AG20443 (cell line): Measurements from ENCODE around the gene DENND11.
"Not testable (repeated sequence)": the region's sequence is repeated elsewhere in the genome, so short reads cannot be mapped to it uniquely, and the experiment has no call there.

Source experiments
- DNase-seq: peaks from one replicate; pipeline ENCODE4 v3.0.0; 2012; ENCODE audit warnings: low spot score, mixed read lengths

Gene DENND11

GRCh38 chr7:141706239-141707064 is 4.5 kb upstream of the DENND11 start:
- DNase-seq = no peak

DNA sequence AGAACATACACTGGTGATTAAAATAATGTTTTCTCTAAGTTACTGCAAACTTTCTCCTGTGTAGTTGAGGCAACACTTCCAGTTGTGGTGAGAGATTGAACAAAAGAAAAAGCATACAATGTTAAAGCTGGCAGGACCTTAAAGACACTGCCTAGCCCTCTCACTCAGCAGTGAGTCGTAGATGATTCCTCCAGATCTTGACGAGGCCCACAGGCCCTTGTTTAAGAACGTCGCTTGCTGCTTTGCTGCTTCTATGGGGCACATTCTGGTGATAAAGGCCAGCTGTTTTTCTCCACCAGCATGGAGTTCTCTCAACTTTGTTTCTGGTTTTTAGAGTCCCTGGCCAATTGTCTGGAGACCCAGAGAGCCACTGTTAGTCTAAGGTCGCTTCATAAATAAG is 2.8 kb upstream of the DENND11 start:
- DNase-seq = peak; percentile 15

DNA sequence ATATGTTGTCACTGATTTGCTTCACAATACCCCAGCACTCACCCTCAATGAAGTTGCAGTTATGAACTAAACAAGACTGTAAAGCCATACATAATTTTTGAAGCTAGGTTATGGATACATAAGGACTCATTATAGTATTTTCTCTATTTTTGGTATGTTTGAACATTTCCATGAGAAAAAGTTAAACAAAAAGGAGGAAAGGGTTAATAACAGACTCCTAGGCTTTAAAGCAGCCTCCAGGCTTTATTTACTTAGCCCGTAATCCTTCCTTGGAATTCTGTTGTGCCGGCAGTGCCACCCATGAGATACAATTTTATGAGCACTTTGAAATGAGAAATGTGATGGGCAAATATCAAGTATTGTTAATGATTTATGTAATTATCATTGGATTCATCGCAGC is 2.1 kb upstream of the DENND11 start:
- DNase-seq = no peak

DNA sequence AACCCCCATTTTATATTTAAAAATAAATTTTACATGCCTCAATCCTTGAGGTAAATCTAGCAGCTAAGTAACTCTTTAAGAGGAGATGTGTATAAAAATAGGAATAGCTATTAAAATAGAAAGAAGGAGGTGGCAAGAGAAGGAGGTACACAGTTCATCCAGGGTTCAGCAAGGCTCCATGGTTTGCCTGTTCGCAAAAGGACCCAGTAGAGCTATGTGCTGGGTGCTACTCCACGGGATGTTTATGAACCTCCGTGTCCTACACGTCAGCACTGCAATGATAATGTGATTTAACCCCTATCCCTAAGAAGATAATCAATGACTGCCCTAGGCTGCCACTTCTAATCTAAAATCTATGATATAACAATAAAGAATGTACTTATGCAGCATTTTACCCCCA is 926 bp upstream of the DENND11 start:
- no peak for DNase-seq

- DNase-seq = peak; percentile 67
These were observed 398 bp downstream of the DENND11 start for GRCh38 chr7:141701489-141702046.

DNA sequence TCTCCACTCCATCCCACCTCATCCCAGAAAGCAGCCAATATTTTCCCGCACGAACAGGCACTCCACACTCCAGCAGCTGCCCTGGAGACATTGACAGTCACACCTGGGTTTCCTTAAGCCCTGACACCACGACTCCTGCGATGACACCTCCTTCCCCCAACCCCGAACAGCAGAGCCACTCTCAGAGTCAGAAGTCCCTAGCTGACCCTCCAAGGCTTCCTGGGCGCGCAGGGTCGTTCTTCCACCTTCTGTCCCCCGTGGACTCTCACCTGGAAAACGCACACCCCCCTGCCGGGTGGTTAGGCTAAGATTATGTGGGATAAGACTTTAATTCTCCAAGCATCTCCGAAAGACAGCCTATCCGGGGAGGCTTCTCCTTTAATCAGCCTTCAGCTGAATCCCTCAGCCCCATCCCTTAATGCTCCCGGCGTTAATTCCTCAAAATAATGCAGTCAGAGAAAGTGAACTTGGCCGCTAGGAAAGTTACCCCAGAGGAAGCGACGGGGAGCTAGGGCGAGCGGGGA is 1.1 kb downstream of the DENND11 start:
- DNase-seq = peak; percentile 35

DNA sequence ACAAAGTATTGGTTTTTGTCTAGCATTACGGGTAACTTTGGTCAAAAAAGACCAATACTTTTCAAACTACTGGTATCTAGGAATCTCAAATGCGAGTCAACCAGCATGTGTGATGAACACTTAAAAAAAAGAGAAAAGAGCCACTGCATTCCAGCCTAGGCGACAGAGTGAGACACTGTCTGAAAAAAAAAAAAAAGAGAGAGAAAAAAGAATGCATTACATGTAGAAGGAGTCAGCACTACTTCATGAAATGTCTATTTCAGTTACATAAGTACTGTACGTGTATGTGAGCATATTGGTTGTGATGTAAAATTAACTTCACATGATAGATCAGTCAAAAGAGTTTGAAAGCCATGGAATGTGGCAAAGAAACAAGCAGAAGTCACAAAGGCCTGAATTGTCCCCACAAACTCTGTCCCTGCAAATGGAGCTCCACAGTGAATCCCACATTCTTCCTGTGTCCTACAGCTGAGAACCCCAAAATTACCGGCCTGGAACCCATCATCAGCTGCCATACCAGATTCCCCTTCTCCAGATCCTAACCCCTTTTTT is 1.6 kb downstream of the DENND11 start:
- DNase-seq = no peak

DNA sequence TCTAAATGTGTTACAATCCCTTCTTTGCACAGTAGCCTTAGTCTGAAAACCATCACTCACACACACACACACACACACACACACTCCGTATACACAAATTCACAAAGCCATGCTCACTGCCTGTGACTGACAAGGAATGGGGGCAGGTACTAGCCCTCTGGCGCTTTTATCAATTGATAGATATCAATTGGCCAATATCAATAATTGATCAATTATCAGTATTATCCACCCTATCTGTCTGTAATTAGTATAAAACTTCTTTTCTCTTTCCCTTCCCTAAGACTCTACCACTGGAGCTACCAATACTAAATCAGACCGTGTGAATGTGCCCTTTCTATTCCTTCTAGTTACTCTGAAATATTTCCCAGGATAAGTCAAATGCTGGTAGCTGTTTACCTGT is 2.1 kb downstream of the DENND11 start:
- no peak for DNase-seq

DNA sequence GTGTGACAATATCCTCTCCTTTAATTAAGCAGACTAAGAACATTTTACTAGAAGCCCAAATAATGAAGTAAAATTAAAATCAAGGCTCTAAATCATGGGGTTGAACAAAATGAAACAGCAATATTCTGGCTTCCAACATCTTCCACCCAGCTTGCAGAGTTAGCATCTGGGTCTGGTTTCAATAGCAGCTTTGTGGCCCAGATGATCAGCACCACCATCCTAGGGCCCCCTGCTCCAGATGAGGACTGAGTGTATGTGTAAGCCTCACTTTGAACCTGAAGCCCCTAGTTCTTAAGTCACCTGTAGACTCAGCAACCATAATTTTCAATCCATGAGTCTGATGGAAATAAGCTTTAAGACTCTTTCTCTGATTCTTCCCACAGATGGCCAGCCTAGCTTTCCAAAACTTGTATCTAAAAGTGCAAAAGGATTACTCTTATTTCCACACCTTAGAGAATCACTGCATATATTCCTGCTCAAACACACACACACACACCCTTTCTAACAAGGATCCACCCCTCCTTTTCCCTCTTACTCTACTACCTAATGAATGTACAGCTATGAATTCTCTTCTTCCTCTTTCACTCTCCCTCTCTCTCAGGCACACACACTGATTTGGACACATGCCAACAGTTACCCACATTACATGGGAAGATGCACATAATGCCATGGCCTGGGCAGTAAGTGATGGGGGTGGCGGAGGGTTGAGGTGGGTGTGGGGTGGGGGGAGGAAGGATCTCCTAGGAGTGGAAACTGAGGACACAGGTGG is 3.5 kb downstream of the DENND11 start:
- no peak for DNase-seq

DNA sequence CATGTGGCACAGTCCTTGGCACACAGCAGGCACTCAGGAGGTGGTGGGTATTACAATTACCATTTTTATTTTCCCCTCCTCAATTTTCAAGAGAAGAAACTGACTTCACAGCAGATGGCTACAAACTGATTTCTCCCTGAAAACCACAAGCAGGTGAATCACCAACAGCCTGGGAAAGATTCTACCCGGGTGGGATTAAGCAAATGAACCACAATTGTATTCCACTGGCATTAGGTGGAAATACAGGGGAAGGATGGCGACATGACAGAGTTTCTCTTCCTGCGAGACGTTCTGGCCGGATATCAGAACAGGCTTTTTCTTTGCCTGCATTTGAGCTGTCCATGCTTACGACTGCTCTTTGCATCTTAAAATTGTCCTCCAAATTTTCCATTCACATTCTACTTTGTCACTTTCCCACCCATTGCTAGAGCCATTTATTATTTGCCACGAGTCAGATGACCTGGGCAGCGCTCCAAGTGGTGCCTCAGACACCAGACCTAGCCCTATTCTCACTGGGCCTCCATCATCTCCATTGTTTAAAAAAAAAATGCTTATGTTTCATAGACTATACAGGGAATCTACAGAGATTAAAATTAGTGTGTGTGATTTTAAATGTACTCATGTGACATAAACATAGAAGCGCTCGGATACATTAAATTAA is 4.6 kb downstream of the DENND11 start:
- DNase-seq = no peak

- no peak for DNase-seq
These were observed 5.6 kb downstream of the DENND11 start for GRCh38 chr7:141696348-141696747.

- no peak for DNase-seq
These were observed 6.1 kb downstream of the DENND11 start for GRCh38 chr7:141695803-141696289.

- no peak for DNase-seq
These were observed 8.9 kb downstream of the DENND11 start for GRCh38 chr7:141693082-141693481.

DNA sequence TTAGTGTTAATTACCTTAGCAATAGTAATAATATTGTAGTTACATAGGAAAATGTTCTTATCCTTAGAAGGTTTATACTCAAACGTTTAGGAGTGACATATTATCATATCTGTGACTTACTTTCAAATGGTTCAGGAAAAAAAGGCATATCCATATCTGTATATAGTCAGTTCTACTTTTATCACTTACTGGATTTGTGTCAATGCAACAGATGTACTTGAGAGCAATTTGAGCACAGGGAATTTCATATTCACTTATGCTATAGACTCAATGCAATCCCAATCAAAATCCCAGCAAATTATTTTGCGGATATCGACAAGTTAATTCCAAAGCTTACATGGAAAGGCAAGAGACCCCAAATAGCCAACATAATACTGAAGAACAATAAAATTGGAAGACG is 10.0 kb downstream of the DENND11 start:
- DNase-seq = no peak

- no peak for DNase-seq
These were observed 10.4 kb downstream of the DENND11 start for GRCh38 chr7:141691540-141691939.

DNA sequence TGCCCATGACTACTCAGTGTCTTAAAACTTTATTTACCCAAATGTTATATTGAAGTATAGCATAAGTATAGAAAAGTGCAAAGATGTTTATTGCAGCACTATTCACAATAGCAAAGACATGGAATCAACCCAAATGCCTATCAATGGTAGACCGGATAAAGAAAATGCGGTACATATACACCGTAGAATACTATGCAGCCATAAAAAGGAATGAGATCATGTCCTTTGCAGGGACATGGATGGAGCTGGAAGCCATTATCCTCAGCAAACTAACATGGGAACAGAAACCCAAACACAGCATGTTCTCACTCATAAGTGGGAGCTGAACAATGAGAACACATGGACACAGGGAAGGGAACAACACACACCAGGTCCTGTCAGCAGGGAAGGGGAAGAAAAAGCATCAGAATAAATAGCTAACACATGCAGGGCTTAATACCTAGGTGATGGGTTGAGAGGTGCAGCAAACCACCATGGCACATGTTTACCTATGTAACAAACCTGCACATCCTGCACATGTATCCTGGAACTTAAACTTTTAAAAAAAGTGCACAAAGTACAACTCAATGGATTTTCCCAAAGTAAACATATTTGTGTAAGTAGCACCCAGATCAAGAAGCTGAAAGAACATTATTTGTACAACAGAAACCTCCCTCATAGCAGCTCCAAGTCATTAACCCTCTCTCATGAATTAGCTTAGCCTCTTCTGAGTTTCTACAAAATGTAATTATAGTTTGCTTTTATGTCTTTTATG is 12.7 kb downstream of the DENND11 start:
- not testable (repeated sequence) for DNase-seq

GRCh38 chr7:141688043-141688442 is 13.9 kb downstream of the DENND11 start:
- DNase-seq = no peak

GRCh38 chr7:141686670-141687069 is 15.3 kb downstream of the DENND11 start:
- no peak for DNase-seq

DNA sequence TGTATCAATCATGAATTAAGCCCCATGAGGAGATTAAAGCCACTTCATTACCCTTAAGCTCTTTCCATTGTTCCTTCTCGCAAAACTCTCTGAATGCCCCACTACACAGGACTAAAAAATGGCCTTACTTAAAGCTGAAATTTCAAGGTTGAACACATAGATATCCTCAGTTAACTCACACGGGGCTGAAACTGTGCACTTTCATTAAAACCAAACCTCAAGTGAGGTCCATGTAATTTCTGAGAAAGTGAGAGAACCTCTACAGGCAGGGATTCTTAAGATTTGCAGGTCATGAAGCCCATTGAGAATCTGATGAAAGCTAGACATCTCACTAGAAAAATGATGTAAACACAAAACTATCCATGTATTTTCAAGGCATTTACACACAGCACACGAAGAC is 15.9 kb downstream of the DENND11 start:
- DNase-seq = no peak

GRCh38 chr7:141685285-141686023 is 16.5 kb downstream of the DENND11 start:
- no peak for DNase-seq
